GM04504 (cell line): Measurements from ENCODE around the gene TBX18.
A peak's percentile ranks its signal among the peaks of the same experiment; 100 is the strongest.

ENCODE experiments used
- DNase-seq: peaks from one replicate; pipeline ENCODE4 v3.0.0-alpha.2; 2012; ENCODE audit warnings: low read depth

TBX18 gene

DNA sequence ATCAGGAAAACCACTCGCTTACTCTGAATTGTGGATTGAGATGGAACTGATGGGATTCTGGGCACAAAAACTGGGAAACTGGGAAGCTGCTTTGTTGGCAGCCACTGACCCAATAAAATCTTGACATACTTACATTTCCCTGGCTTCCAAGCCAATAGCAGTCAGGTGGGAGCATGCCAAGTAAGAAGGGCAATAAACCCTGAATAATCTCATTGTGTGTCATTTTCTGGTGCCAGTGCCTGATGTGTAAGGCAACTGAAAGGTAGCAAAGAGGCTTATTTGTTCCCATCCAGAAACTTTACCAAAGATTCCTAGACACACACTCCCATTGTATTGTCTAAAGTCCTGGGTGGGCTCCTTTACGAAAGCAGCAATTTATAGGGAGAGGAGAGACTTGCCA, 93.2 kb downstream of the TBX18 start:
- DNase-seq = no peak

DNA sequence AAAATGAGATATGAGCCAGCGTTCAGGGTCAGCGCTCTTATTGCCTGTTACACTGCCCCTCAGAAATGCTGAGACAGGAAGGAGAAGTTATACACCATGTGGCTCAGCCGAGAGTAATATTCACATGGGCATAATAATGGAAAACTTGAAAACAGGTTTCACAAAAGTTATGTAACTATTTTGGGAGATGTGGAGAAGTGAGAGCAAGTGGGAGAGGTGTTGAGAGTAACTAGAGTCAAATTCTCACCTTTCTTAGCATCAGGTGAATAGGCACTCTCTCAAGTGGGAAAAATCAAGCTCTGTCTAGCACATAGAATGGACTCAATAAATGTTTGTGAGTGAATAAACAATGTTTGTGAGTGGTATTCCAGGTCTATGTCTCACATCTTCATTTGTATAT, 94.5 kb downstream of the TBX18 start:
- no peak for DNase-seq

DNA sequence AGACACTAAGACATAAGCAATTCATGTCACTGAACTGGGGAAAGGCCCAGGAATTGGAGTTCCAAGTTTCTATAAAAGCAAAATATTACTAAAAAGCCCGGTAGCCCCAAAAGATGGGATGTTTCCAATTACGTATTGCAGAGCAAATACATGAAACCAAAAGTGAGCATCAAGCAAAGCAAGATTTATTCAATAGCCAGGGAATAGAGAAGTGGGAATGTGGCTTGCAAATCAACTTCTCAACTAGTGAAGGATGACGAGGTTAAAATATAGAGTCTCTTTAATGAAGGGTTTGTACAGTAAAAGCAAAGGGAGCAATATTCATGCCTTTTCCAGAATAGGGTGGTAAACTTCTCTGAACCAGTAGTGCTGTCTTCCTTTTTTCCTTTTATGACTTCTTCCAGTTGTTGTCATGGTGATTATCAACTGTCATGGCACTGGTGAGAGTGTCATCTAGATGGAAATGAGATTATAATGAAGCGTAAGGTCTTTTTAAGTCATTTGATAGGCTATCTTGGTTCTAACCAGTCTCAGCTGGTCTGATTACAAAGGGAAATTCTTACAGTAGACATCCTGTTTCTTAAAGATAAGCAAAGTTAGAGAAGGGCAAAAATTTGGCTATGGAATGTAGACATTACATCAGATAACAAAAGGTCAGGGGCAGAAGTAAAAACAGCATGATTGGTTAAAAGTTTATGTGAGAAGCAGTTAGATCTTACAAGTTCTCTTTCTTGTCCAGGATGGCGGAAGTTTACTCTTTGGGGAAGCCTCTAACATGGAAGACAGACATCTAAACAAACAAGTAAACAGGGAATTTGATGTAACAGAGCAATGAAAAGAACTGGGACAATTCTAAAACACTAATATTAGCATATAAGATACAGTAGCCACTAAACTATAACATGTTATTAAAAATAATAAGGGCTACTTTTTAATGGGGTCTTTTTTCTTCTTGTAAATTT, 96.9 kb downstream of the TBX18 start:
- DNase-seq = no peak

DNA sequence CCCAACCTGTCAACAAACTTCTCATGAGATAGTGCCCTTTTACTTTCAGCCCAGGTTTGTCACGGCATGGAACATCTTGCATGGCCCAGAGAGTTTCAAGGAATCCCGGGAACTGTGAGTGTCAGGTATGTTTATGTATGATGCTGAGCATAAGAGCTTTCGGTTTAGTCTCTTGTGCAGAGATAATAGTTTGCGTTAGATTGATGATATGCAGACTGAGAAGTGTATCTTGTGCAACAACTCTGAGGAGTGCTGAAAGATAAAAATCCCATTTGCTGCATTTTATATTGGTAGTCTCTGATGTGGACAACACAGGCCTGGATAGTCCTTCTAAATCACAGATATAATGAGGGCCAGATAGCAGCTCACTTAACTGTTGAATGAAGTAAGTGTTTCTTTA, 99.0 kb downstream of the TBX18 start:
- no peak for DNase-seq

DNA sequence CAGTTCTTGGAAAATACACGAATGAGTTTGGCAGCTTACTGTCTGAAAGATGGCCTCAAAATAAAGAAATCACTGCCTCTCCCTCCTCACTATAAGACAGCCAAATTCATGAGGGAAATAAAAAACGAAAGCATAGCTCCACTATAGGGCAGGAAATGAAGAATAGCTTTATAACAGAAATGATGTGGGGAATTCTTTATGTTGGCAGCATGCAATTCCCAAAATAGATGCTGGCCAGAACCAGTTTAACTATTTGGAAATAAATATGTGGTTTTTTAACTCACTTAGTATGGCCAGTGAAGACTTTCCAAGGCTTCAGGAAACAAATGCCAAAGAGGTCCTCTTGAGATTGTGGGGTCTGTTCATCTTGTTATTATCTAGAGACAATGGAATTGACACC, 100.5 kb downstream of the TBX18 start:
- DNase-seq = no peak

DNA sequence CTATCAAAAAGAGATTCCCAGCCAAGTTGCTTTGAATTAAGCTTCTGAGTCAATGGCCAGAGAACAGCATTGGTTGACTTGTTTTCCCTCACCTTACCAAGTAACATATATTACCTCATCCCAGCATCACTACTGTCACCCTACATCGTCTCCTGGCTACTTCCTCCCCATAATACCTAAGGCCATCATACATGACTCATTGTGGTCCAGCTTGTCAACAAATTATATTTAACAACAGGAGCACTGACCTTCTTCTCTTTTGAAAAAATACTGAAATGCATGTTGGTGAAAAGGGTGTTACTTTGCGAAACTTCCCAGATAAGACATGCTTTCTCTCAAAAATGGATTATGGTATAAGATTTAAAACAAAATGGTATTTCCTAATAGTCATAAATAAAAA, 106.9 kb downstream of the TBX18 start:
- no peak for DNase-seq

DNA sequence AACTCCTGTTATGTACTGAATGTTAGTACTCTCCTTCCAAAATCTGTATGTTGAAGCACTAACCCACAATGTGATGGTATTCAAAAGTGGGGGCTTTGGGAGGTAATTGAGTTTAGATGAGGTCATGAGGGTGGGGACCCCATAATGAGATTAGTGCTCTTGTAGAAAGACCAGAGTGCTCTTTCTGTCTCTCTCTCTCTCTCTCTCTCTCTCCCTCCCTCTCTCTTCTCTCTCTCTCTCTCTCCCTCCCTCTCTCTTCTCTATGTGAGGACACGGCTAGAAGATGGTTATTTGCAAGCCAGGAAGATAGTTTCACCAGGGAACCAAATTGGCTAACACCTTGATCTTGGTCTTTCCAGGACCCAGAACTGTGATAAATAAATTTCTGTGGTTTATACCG, 107.4 kb downstream of the TBX18 start:
- DNase-seq = no peak

DNA sequence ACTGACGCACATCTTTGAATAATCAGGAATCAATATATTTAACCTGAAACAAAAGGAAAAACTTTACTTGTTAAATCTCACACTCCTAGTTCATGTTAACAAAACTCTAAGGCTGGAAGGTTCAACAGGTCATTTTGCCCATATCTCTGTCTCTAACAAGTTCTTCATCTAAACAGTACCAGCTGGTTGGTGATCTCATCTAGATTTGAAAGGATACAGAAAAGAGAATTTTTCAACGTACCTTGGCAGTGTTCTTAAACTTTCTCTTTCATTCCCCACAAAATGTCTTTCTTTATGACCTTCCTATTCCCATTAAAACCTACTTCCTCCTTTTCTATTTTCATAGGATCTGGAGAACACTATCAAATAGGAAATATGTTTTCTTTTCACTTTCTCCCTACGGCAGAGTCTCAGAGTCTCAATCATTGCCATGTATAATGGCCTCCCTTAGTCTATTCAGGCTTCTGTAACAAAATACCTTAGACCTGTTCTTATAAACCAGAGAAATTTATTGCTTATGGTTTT, 111.3 kb downstream of the TBX18 start:
- no peak for DNase-seq

DNA sequence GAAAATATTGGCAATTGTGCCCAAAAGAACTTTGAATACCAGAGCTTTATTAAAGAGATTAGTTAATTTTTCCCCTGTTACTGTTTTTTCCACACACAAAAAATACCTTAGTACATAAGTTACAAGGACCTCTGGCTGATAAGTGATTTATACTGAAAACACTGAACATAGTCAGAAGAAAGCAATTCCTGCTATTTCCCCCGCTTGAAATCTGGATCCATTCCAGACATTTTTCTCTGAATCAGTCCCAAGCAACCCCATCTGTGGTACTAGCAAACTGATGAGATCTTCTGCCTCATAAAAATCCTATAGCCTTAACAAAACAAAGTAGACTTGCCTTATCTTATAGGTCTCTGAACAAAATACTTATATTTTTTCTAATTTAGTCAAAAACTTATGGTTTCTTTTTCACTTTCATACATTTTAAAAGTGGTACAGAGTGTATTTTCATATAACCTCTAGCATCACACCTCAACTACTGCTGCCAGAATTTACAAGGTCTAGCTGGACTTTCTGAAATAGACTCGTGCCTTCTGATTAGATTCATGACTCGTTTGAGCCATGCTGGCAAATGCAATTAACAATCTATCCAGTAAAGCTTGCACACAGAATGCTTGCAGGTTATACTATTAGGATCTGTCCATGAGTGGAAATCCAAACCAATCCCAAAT, 111.9 kb downstream of the TBX18 start:
- DNase-seq = peak; percentile 77

DNA sequence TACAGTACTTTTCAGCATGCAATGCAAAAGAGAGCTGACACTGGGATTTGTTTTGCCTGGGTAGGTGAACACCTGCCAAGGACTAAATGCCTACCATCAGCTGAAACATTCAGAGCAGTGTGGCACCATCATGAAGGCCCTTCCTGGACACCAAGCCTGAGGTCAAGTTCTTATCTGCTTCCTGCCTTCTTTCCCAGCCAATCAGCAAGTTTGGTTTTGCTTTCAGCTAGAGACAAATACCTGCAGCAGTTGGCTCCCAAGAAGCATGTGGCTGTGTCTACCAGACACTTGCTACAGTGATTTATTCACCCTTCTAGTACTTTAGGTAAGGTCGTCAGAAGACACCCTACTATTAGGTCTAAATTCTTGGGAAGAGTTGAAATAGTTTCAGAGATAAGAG, 112.8 kb downstream of the TBX18 start:
- DNase-seq = no peak

DNA sequence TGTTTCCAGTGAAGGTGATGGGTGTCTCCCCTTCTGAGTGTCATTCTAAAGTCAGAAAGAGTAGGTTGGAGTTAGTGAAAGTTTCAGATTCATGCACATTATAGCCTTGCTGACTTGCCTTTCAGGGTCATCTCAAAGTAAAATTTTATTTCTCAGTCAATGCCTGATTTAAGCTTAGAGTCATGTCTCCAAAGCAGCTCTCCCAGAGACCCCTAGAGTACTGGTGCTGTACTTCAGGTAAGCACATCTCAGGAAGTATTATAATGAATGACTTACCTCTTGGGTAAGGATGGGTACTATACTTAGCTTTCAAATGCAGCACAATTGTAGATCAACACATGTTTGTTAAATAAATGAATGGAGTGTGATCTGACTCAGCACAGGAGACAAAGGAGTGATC, 116.0 kb downstream of the TBX18 start:
- no peak for DNase-seq

DNA sequence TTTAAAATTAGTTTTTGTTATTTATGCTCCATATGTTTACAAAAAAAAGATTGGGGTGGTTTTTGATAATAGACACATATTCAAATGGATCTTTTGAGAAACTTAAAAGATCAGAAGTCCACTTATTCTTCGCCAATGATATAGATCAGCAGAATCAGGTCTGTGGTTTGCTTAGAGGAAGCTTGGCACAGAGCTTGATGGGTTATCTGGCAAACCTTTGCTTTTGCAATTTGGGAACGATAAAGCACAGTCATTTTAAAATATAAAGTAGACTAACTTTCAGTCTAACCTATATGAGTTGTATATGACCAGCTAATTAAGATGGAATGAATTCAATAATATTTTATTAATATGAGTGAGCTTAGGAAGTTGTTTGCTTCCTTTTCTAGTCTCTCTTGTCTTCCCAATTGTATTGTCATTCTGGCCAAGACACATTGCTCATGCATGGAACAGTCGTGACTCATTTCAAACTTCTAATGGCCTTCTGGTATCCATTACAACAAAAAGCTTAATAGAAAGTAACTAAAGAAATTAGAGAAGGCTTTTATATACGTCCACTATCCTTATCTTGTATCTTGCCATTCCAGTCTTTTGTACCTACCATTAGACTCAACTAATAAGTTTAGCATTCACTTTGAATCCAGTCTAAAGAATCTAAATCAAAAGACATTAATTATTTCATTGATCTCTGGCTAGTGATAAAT, 118.7 kb downstream of the TBX18 start:
- no peak for DNase-seq

DNA sequence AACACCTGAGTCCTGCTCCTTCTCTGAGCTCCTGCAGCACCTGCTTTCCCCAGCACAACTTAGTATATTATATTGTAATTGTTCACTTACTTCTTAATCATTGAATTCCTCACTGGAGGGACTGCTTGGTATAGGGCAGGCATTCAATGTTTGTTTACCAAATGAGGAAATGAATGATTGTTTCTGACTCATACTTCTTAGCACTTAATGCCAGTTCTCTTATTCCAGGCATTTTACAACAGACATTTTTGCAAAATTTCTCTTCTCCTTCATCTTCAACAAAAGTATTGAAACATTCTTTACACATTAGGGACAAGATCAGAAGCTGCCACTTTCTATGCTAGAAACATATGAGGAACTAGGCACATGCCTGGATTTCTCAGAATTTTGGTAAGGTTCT, 119.4 kb downstream of the TBX18 start:
- DNase-seq = no peak

DNA sequence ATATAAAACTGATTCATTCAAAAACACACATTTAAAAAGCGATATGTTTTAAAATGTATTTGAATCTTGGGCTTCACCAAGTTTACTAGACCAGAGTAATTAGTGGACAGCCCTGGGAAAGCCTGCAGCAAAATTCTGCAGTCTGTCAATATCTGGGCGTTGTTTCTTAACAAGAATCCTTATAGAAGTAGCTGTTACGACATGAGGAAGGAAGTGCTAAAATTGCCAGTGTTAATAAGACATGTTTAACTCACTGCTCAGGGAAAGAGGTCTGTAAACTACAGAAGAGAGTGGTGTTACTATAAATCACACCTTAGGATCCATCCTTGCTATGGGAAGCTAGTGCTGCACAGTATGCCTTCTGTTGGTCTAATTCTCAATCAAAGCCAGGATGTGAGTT, 120.6 kb downstream of the TBX18 start:
- no peak for DNase-seq

DNA sequence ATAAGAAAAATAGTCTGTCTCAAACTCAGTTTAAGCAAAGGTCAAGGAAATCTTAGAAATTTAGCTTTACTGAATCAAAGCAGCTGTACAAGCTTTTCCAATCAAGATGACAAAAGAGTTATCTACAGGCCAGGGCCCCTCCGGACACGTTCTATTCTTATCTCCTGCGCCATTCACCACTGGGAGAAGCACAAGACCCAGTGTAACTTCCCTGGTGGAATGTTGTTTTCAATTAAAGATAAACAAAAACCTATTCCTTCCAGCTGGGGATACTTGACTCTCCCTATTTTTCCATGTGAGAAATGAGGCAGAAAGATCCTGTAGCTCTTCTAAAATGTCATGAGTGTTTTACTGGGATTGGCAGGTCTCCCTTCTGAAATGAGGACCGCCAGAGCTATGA, 123.3 kb downstream of the TBX18 start:
- no peak for DNase-seq

DNA sequence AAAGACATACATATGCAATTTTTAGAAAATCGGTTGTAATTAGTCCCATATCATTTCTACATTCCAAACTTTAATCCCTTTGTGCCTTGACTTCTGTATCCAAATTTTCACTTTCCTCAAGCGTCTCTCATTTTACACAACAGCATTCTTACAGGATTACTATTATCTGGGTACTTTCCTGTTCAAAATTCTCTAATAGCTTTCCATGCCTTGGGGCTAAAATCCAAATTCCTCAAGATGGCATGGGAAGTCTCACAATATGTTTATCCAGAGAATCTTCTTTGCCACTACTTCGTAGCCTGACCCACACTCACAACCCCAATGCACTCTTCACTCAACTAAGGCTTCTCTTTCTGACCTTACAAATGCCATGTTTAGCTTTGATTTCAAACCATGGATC, 125.0 kb downstream of the TBX18 start:
- DNase-seq = no peak

DNA sequence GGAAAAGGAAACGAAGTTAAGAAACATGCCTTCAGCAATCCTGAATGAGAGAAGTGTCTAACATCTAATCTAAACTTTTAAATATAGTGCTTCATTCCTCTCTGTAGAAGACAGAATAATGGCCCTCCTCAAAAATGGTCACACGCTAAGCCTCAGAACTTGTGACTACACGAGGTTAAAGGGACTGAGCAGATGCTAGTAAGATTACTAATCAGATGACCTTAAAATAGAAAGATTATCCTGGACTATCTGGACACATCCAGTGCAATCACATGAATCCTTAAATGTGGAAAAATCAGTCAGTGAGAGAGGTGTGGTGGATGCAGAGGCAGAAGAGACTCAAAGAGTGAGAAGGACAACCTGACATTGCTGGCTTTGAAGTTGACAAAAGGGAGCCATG, 126.1 kb downstream of the TBX18 start:
- no peak for DNase-seq
